PC-9 (cell line): Measurements from ENCODE around the gene GATA1. TPM values are rescaled to one million over a fixed set of nuclear protein-coding genes. Genes with fewer than 3 reads are reported as not detected.

Experiments used
- BruUV-seq: library from RNA; stranded (reverse); fragments of 400-500 nt; replicated peaks from 2 replicates; lab custom pipeline; 2021; lab: Mats Ljungman, UMichigan
- CTCF ChIA-PET: fragments of 300-600 bp; sonication (Branson Sonifier 250); formaldehyde crosslinking; loops from one replicate; lab custom pipeline; 2022; ENCODE audit warnings: antibody characterized with exemption; lab: Charles Lee
- POLR2A ChIA-PET: fragments of 300-600 bp; sonication (Branson Sonifier 250); formaldehyde crosslinking; loops from one replicate; lab custom pipeline; 2022; ENCODE audit warnings: antibody characterized with exemption; ENCODE audit not compliant: unreplicated experiment; lab: Charles Lee
- DNase-seq, 2 experiments: peaks; one replicate each; pipeline versions ENCODE4 v3.0.0 to v3.0.0-alpha.2; 2015 to 2022; ENCODE audit warnings: mixed read lengths in 1 of 2
- H2AFZ ChIP-seq: fragments of 200-600 bp; sonication (generic); 2 replicates; pipeline ENCODE4 v1.8.1; 2017; ENCODE audit warnings: antibody characterized with exemption
- H3F3A ChIP-seq: fragments of 200-600 bp; sonication (generic); 2 replicates; pipeline ENCODE4 v1.8.1; 2017; ENCODE audit warnings: antibody characterized with exemption, mild to moderate bottlenecking, low read depth; ENCODE audit not compliant: insufficient read depth
- H3K27ac ChIP-seq: fragments of 200-600 bp; sonication (generic); 2 replicates; pipeline ENCODE4 v1.6.1; 2016; ENCODE audit warnings: mixed run types
- H3K27me3 ChIP-seq: fragments of 200-600 bp; sonication (generic); 2 replicates; pipeline ENCODE4 v1.6.1; 2016; ENCODE audit warnings: low read depth, mixed run types; ENCODE audit not compliant: insufficient read depth
- H3K36me3 ChIP-seq: fragments of 200-600 bp; sonication (generic); 2 replicates; pipeline ENCODE4 v1.6.1; 2016; ENCODE audit warnings: low read depth, mixed run types
- H3K4me1 ChIP-seq: fragments of 200-600 bp; sonication (generic); replicated peaks from 2 replicates; pipeline ENCODE4 v1.6.1; 2016; ENCODE audit warnings: mixed run types; ENCODE audit not compliant: insufficient read depth
- H3K4me2 ChIP-seq: fragments of 200-600 bp; sonication (generic); 2 replicates; pipeline ENCODE4 v1.6.1; 2017; ENCODE audit warnings: mixed run types
- H3K4me3 ChIP-seq: fragments of 200-600 bp; sonication (generic); 2 replicates; pipeline ENCODE4 v1.6.1; 2016; ENCODE audit warnings: mixed run types
- H3K79me2 ChIP-seq: fragments of 200-600 bp; sonication (generic); 2 replicates; pipeline ENCODE4 v1.6.1; 2017; ENCODE audit warnings: low read depth, mixed run types
- H3K9me2 ChIP-seq: fragments of 200-600 bp; sonication (generic); 2 replicates; pipeline ENCODE4 v1.8.1; 2017; ENCODE audit warnings: mild to moderate bottlenecking; ENCODE audit not compliant: insufficient read depth
- H3K9me3 ChIP-seq: fragments of 200-600 bp; sonication (generic); 2 replicates; pipeline ENCODE4 v1.8.1; 2016; ENCODE audit warnings: low read depth; ENCODE audit not compliant: insufficient read depth
- H4K20me1 ChIP-seq: fragments of 200-600 bp; sonication (generic); 2 replicates; pipeline ENCODE4 v1.8.1; 2017; ENCODE audit not compliant: insufficient read depth
- EZH2 ChIP-seq: fragments of 200-600 bp; sonication (generic); IDR thresholded peaks from 2 replicates; pipeline ENCODE4 v1.8.0; 2017; ENCODE audit warnings: antibody characterized with exemption, low read depth
- intact Hi-C: fragments of 100-400 bp; cut with micrococcal nuclease; formaldehyde crosslinking; loops from one replicate; pipeline ENCODE4 v1.10.0; 2022; ENCODE audit not compliant: unreplicated experiment
- total RNA-seq: library from RNA; stranded (reverse); gene quantifications from 2 replicates; pipeline ENCODE4 v1.2.3, GENCODE V29; 2021
- TF ChIP-seq, protein P1 (sequence below): fragments of 200-600 bp; sonication (generic); conservative IDR thresholded peaks from 2 replicates; pipeline ENCODE4 v1.6.1; 2017; ENCODE audit warnings: mixed run types, antibody characterized with exemption, mild to moderate bottlenecking, moderate library complexity

The GATA1 gene
- total RNA-seq, 1 experiment from 2014 or later, result not detected

DNA sequence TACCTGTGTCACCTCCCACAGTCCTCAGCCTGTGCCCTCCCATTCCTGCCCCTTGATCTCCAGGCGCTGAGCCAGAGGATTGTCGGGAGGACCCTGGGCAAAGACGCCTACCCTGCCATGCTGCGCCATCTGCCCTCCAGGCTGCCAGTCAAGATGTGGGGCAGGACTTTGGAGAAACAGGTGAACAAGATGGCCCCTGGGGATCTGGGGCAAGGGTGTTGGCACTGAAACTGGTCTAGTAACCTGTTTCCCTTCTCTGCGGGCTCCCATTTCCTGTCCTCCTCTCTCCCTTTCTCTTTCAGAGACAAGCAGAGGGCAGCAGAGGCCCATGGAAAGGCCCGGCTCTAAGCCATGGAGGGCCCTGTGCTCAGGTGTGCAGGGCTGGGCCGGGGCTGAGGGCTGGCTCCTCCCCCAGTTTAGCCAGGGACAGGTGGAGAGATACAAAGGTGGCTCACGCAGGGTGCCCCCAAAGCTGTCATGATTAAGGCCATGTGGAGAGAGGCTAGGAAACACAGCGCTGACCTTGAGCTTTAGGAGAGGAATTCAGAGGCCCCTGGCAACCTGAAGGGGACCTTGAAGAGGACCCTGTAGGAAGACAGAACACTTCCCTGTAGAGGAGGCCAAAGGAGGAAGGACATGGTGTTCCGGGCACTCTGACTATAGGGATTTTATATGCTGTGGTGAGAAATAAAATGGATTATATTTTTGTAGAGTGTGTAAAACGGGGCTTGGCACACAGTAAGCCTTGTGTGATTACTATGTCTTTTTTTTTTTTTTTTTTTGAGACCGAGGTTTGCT lies 24.5 kb upstream of the GATA1 start, which contains the start of gene GLOD5:
GLOD5 (plus strand) TSS at position 74 of the 798 bp plus-strand sequence; CDS start at position 118, 44 bp downstream.
- H3K79me2 ChIP-seq, result no peaks in the 10 kb centered on the region
- intact Hi-C loops, result loop anchor here (1.0 to 5.0 kb wide), 5 partner anchors 39 to 1115 kb away; partner anchors contain the start of genes PQBP1, TFE3, TIMM17B and USP27X
- peak within 1 kb of the TSS; percentile 62; the same call in 1 of the 2 replicates for H3K4me2 ChIP-seq
- no peaks in the 10 kb centered on the region for H3K9me2 ChIP-seq
- peak; percentile 74 for DNase-seq
- TF ChIP-seq, protein P1, sequence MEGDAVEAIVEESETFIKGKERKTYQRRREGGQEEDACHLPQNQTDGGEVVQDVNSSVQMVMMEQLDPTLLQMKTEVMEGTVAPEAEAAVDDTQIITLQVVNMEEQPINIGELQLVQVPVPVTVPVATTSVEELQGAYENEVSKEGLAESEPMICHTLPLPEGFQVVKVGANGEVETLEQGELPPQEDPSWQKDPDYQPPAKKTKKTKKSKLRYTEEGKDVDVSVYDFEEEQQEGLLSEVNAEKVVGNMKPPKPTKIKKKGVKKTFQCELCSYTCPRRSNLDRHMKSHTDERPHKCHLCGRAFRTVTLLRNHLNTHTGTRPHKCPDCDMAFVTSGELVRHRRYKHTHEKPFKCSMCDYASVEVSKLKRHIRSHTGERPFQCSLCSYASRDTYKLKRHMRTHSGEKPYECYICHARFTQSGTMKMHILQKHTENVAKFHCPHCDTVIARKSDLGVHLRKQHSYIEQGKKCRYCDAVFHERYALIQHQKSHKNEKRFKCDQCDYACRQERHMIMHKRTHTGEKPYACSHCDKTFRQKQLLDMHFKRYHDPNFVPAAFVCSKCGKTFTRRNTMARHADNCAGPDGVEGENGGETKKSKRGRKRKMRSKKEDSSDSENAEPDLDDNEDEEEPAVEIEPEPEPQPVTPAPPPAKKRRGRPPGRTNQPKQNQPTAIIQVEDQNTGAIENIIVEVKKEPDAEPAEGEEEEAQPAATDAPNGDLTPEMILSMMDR, result peak; percentile 53
- no peak for TF ChIP-seq EZH2
- peak within 1 kb of the TSS; percentile 24; the same call in 1 of the 2 replicates for H3K4me3 ChIP-seq
- H2AFZ ChIP-seq, result peak within 1 kb of the TSS; percentile 43; the same call in 1 of the 2 replicates
- no TSS peak for BruUV-seq
- 0 out of 2 replicates have a peak, but pooled peaks cover 5% of the 10 kb centered on the region for H3K4me1 ChIP-seq
- H3K36me3 ChIP-seq, result no peaks in the 10 kb centered on the region
- POLR2A ChIA-PET, result no interaction called here
- peak within 1 kb of the TSS; percentile 53 for H3K27ac ChIP-seq
- no peaks in the 10 kb centered on the region for H4K20me1 ChIP-seq
- no peaks in the 10 kb centered on the region for H3F3A ChIP-seq
- no peaks in the 10 kb centered on the region for H3K27me3 ChIP-seq
- H3K9me3 ChIP-seq, result no peaks in the 10 kb centered on the region
- CTCF ChIA-PET, result no interaction called here

DNA sequence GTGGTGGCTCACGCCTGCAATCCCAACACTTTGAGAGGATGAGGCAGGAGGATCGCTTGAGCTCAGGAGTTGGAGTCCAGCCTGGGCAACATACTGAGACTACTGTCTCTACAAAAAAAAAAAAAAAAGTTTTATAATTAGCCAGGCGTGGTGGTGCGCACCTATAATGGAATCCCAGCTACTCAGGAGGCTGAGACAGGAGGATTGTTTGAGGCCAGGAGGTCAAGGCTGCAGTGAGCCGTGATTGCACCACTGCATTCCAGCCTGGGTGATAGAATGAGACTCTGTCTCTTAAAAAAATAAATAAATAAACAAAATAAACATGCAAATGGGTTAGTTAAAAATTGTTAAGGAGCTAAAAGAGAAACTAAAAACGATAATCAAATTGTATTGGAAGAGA lies 17.2 kb upstream of the GATA1 start:
- Histone ChIP-seq H4K20me1 (no peaks in the 10 kb centered on the region), H3K36me3 (no peaks in the 10 kb centered on the region), H3K27me3 (no peaks in the 10 kb centered on the region), H3K27ac (no peak overlapping the region), H3K4me1 (no peaks in the 10 kb centered on the region), H3K79me2 (no peaks in the 10 kb centered on the region), H3K9me2 (no peaks in the 10 kb centered on the region), H2AFZ (no peak overlapping the region), H3K4me2 (no peak overlapping the region), H3K9me3 (no peaks in the 10 kb centered on the region), H3K4me3 (no peak overlapping the region), H3F3A (no peaks in the 10 kb centered on the region)
- ChIA-PET CTCF (no interaction called here), POLR2A (no interaction called here)
- TF ChIP-seq, protein P1, result no peak
- no peak for TF ChIP-seq EZH2
- no peak for DNase-seq
- BruUV-seq, result no TSS peak
- intact Hi-C loops, result no loop called here

DNA sequence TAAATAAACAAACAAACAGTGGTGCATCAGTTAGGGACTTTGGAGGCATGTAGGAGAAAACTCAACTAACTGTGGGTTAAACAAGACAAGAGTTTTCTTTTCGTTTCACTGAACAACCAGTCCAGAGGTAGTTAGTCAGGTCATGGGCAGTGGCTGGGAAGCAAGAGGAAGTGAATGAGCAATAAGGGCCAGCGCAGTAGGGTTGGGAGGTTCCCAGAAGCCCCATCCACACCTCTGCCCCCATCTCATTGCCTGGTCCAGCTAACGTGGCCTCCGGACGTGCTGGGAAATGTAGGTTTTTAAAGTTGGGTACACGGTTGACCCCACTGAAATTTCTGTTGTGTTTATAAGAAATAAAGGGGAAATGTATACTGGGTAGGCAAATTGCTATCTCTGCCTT lies 16.1 kb upstream of the GATA1 start:
- H3K27ac ChIP-seq, result no peak overlapping the region
- no peaks in the 10 kb centered on the region for H3K27me3 ChIP-seq
- H3K4me3 ChIP-seq, result no peak overlapping the region
- H3F3A ChIP-seq, result no peaks in the 10 kb centered on the region
- DNase-seq, result no peak
- H2AFZ ChIP-seq, result no peak overlapping the region
- no peaks in the 10 kb centered on the region for H4K20me1 ChIP-seq
- no peaks in the 10 kb centered on the region for H3K9me2 ChIP-seq
- ChIA-PET CTCF (no interaction called here), POLR2A (no interaction called here)
- no peaks in the 10 kb centered on the region for H3K36me3 ChIP-seq
- TF ChIP-seq, protein P1, result no peak
- no peak for TF ChIP-seq EZH2
- BruUV-seq, result no TSS peak
- no peak overlapping the region for H3K4me2 ChIP-seq
- intact Hi-C loops, result no loop called here
- no peaks in the 10 kb centered on the region for H3K9me3 ChIP-seq
- H3K79me2 ChIP-seq, result no peaks in the 10 kb centered on the region
- no peaks in the 10 kb centered on the region for H3K4me1 ChIP-seq
